Measurements from ENCODE around the gene ENOX1.
A peak's percentile ranks its signal among the peaks of the same experiment; 100 is the strongest.
"Not testable (repeated sequence)": the region's sequence is repeated elsewhere in the genome, so short reads cannot be mapped to it uniquely, and the experiment has no call there.

Gene ENOX1

DNA sequence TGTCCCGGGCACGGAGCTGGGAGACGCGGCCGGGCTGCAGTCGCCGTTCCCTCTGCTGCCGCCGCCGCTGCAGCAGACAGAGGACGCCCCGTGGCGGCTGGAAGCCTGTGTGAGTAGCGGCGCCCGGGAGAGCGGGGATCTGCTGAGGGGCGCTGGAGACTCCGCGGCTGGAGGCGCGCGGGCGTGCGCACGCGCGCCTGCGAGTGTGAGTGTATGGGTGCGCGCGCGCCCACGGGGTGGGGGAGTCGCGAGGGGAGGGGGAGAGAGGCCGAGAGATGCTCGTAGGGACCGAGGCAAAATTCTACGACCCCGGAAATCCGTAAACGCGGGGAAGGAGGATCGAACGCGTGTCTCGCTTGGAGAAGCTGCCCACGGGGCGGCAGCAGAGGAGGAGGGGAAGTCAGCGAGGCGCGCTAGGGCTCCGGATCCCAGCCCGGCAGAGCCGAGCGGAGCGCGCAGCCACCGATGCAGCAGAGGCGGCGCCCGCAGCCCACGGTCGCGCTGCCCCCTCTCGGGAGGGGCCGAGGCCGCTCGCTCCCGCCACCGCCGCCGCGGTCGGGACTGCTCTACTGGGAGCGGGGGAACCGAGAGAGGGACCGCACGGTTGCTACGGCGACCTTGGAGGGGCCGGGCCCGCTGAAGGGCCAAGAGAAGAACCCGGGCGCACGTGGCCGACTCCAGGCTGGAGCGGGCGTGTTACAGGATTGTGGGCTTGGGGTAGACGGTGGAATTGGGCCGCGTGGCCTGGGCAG lies at the start of gene ENOX1:
TSS of gene ENOX1 (minus strand) at position 207 of the 752 bp plus-strand sequence.
- DNase-seq = peak; percentile 76 to 98 (median 84)
- intact Hi-C loops (cut with DNase I) = loop anchor here (2.0 to 10.0 kb wide), 4 partner anchors 88 to 700 kb away; no protein-coding TSS in a partner anchor

DNA sequence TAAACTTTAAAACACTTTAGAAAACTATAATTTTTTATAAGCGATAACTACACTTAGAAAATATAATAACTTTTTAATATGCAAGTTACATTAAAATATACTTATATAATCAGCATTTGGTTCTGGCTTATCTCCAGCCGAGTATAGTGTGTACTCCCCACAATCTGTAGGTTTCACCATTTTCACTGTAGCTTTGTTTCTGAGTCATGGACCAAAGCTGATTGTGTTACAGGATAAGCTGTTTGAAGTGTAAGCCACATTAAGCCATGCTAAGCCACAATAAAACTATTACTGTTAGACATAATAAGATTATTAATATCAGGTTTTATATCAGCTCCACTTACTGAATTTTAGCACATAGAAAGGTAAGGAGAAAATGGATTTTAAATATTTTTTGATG lies 48.9 kb upstream of the ENOX1 start:
- intact Hi-C loops (cut with DNase I) = no loop called here
- no peak for DNase-seq

DNA sequence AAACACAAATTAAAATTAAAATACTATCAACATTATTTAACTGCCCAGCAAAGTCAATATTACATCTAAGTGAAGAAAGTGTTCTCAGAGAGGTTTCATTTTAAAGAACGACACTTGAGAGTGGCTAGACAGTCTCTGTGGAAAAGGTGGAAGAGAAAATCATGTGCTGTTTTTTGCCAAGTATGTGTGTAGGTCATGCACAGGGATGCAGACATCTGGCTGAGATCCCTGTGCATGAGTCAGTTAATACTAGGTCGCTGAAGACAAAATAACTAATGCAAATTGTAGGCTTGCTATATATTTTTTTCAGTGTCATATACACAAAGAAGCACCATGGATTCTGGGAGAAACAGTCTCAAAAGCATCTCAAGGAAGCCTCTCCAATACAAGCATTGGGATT lies 44.3 kb upstream of the ENOX1 start:
- intact Hi-C loops (cut with DNase I) = no loop called here

DNA sequence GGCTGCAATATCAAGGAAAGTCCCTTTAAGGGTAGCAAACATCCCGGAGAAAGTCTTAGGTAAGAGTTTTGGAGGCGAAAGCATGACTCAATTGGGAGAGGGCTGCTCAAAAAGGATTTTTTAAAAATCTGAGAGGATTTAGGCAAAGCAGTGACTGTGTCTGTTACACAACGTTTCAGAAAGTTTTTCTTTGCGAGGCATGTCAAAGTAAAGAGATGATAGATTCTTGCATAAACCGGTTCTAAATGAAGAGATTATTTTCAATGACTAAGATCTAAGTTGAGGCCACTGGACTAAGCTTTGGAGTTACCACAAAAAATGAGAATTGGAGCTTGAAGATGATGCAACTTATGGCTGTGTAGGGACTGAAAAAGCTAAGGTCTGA lies 43.7 kb upstream of the ENOX1 start:
- intact Hi-C loops (cut with DNase I) = no loop called here
- no peak for DNase-seq

More for the DNA sequence above, 44.3 kb upstream of the ENOX1 start:
- DNase-seq = no peak

DNA sequence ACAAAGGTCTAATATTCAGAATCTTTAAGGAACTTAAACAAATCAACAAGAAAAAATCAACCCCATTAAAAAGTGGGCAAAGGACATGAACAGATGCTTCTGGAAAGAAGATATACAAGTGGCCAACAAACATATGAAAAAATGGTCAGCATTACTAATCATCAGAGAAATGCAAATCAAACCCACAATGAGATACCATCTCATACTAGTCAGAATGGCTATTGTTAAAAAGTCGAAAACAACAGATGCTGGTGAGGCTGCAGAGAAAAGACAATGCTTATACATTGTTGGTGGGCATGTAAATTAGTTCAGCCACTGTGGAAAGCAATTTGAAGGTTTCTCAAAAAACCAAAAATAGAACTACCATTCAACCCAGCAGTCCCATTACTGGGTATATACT lies 37.9 kb upstream of the ENOX1 start:
- intact Hi-C loops (cut with DNase I) = loop anchor here (5.0 kb wide), 1 partner anchor 43 kb away; no protein-coding TSS in a partner anchor
- not testable (repeated sequence) for DNase-seq

DNA sequence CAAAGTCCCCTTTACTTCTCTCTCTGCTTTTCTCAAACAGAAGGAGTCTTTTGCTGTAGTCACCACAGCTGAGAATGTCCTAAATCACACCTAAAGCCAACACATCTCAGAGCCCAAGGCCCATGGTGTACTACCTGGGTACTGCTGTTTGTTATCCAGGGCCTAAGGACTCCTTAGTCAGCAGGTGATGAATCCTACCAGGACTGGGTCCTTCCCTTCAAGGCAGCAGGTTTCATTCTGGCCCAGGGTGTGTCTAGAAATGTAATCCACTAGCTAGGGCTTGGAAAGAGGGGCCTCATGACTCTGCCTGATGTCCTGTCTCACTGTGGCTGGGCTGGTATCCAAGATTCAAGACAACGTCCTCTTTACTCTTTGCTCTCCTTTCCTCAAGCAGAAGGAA lies 36.2 kb upstream of the ENOX1 start:
- DNase-seq = no peak
- intact Hi-C loops (cut with DNase I) = no loop called here

DNA sequence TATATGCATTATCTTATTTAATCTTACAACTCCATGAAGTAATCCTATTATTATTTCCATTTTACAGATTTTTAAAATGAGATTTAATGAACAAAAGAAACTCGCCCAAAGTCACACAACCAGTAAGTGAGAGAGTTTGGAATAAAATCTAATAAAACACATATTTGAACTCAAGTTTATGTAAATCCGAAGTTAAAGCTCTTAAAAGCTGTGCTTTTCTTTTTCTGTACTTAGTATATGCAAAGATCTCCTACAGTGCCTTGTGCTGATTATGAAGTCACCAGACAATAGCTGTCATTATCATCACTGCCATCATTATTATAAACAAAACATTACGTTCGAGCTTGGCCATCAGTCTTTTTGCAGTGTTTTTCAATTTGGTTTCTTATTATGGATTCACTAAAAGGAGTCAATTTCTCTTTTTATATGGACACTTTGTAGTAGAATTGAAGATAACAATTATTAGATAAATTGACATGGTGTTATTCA lies 29.7 kb upstream of the ENOX1 start:
- intact Hi-C loops (cut with DNase I) = no loop called here
- no peak for DNase-seq

DNA sequence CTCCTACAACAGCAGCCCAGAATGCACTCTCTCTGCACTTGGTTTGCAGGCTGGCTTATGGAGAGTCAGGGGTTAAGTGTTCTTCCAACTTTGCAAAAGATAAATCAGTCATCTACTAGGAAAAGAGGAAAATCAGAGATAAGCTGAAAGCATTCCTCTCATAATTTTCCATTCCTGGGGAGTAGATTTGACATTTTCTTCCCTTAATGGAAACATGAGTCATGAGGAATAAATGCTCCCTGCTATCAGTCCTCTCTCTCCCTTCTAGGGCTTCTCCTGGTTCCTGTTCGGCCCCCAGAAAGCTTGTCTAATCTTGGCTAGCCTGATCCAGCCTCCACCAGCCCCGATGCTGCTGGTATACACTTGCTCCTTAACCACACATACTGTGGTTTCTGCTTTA lies 28.4 kb upstream of the ENOX1 start:
- intact Hi-C loops (cut with DNase I) = no loop called here
- DNase-seq = no peak

DNA sequence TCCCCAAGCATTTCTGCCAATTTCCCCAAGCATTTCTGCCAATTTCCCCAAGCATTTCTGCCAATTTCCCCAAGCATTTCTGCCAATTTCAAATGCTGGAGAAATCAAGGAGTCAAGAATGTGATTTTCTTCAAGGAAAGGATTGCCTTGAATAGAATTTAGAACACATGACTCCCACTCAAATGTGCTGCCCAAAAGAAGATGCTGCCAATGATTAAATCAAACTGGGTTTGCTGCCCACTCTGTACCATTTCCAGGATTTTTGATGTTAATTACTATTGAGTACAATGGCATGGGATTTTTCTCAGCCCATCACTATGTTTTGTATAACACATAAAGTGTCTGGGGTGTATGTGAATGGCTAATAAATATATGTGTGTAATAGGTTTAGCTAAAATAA lies 21.9 kb upstream of the ENOX1 start:
- no peak for DNase-seq
- intact Hi-C loops (cut with DNase I) = loop anchor here (10.0 kb wide), 2 partner anchors 844 to 1214 kb away; no protein-coding TSS in a partner anchor

DNA sequence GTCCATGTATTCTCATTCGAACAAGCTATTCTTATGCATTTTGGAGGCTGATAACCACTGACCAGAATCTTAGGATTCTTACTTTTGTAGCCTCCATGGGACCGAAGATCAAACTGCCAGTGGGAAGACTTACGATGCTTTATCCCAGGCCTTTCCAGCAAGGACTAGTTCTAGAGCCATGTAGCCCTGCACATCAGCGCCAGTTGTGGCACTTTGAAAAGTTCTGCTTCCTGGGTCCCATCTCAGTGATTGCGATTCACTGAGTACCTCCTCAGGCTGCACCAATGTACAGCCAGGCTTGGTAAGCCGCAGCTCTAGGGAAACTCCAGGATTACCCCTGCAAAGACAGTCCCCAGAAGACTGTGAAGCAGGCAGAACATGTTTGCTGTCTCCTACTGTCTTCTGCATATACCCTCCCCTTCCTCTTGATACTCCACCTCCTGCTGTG lies 18.9 kb upstream of the ENOX1 start:
- intact Hi-C loops (cut with DNase I) = loop anchor here (10.0 kb wide), 2 partner anchors 841 to 1211 kb away; no protein-coding TSS in a partner anchor
- DNase-seq = no peak

DNA sequence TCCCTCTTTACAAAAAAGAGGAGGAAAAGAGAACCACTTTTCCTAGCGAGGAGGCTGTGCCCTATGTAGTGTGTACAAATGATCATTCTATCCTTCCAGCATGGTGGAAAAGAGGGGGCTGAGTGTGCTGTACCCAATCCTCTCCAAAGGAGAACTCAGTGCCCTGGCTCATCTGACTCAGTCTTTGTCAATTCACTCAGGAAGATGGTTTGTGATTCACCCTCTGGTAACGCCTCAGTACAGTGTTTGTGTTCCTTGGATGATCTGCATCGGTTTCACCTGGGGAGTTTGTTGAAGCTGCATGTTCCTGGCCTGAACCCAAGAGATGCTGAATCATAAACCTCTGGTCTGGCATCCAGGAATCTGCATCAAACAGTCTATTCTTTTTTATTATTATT lies 18.3 kb upstream of the ENOX1 start:
- DNase-seq = peak in 1 of 10 donors; percentile 38
- intact Hi-C loops (cut with DNase I) = loop anchor here (10.0 kb wide), 2 partner anchors 840 to 1210 kb away; no protein-coding TSS in a partner anchor

DNA sequence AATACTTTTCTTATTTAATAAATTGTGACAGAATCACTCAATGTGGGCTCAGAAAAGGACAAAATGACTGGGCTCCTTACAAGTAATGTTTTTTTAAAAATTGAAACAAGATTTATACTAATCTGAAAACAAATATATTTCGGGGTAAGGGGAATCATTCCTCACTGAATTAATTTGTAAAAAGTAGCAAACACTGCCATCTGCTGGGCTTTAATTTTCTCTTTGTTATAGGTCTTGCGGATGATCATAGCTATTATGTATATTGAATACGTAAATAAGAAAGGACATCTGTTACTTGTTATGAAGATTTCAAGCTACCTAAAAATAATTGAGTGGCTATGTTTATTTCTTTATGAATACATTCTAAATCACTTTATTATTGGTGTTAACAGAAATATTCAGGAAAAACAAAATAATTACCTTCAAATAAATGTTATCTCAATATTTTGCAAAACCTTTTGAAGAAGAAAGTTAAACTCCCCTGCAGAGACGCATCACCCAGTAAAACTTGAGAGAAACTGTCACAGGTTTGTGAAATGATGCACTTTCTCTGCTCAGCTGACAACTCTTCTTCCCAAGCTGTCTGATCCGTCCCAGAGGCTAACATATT lies 17.8 kb upstream of the ENOX1 start:
- DNase-seq = no peak
- intact Hi-C loops (cut with DNase I) = loop anchor here (5.0 to 10.0 kb wide), 3 partner anchors 717 to 1210 kb away; no protein-coding TSS in a partner anchor

DNA sequence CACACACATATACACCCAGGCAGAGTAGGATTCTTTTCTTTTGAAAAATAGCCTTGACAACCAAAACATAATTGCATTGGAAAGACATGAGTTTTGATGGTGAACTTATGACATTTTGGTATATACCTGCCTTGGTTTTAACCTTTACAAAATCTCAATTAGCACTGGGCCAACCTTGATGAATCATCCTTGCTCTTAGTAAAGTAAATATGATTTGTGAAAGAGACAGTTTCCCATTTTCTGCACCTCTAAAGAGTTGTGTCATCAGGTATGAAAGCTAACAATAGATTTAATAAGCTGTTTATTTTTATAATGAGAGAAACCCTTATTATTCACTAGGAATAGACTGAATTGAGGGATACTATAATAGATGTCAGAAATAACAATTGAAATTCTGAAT lies 15.7 kb upstream of the ENOX1 start:
- intact Hi-C loops (cut with DNase I) = loop anchor here (5.0 to 10.0 kb wide), 3 partner anchors 715 to 1208 kb away; no protein-coding TSS in a partner anchor

DNA sequence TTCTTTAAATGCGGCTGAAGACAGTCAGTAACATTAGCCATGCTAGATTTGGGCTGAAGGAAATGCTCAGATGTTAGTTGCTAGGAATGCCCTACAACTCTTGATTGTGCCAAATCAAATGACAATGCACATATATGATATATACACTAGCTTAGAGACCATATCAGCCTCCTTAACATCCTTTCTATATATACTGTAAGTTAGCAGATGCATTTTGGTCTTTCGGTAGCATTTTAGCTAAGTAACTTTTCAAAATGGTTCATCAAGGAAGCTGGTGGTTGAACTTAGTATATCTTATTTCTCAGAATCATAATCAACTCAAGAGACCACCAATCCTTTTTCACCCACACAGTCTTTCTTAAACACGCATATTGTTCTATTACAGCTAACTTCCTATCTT lies 14.1 kb upstream of the ENOX1 start:
- DNase-seq = no peak
- intact Hi-C loops (cut with DNase I) = loop anchor here (5.0 to 10.0 kb wide), 3 partner anchors 714 to 1206 kb away; no protein-coding TSS in a partner anchor

More for the DNA sequence above, 15.7 kb upstream of the ENOX1 start:
- no peak for DNase-seq

DNA sequence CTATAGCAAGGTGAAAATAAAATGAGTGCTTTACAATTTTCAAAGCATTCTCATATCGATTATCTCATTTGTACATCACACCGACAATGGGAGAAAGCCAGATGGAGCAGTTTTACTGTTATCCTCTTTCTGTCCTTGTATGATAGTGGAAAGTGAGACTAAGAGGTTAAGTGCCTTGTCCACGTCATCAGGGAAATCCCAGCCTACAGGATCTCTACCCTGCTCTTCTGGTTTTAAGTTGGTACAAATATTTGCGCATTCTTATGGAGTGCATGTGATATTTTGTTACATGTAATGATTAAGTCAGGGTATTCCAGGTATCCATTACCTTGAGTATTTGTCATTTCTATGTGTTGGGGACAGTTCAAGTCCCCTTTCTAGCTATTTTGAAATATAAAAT lies 12.4 kb upstream of the ENOX1 start:
- intact Hi-C loops (cut with DNase I) = no loop called here
- DNase-seq = no peak

DNA sequence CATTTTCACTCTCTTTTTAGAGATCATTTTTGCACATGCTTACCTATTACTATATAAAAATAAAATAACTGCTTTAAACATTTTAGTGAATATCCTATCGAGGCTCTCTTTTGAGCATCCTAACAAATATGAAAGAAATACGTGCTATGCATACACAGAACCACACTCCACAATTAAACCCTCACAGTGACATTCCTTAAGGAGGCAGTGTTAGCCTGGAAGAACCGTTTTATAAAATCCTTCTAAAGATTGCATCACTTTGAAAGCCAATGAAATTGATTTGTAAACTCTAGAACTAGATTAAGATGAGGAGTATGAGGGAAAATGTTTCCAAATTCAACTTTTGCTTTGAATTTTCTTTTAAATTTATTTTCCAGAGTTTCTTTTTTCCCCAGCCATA lies 11.1 kb upstream of the ENOX1 start:
- intact Hi-C loops (cut with DNase I) = no loop called here
- no peak for DNase-seq

DNA sequence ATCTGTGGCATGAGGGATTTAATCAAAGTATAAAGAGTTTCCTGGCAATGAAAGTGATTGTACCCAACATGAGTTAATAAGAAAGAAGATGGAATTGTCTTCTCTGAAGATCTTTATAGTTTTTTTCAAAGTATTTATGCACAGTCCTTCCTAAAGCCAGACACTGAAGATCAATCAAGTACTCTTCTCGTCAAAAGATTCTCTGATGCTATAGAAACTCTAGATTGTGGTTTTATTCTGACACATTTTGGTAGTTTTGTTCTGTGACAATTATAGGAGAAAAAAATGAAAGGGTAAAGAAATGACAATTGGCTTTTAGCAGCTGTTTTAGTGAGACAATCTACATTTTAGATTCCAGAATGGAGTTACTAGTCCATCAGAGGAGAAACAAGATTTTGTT lies 10.4 kb upstream of the ENOX1 start:
- intact Hi-C loops (cut with DNase I) = no loop called here

DNA sequence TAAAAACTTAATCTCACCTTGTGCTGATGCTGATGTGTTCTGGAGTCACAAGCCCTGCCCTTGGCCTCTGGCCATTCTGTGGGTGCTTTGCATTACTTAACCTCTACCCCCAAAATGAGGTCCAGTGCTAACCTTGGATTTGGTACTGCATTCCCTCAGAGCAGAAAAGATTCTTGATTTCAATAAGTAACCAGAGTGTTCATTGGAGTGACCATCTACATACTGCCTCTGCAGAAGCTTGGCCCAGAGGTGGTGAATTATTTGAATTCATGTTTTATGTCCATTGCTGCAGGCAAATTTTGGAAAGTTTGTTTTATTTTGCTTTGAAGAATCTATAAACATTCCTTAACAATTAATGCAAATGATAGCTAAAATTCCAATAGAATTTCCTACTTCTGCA lies 7.6 kb upstream of the ENOX1 start:
- DNase-seq = no peak
- intact Hi-C loops (cut with DNase I) = no loop called here

More for the DNA sequence above, 10.4 kb upstream of the ENOX1 start:
- DNase-seq = no peak

DNA sequence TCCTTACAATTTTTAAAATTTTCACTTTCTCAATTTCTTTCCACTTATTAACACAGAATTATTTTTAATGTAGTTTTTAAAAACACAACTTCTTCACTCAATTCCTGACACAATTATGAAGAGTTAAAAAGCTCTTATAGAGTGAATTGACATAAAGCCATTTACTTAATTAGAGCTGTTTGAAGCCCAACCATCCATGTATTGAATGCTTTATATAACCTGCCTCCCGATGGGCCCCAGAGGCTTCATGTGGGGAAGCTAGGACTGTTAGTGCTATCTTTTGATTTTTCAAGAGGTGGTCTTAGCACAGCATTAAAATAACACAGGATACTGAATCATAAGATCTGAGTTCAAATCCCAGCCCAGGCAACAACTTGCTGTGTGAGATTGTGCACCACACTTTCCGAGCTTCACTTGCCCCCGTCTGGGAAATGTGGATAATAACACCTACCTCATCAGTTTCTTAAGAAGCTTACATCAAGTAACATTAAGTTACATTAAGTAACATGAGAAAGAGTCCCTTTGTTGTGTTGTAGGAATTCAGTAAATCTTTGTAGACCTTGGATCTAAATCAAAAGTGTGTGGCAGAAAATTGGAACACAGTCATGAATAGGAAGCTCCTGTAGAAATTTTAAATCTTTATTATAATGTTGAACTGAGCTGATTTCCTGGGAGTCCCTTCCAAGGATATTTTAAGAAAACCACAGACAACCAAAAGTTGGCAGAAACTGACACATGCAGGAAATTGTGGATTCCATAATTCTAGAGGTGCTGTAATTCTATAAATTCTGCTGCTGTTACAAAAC lies 5.5 kb upstream of the ENOX1 start:
- no peak for DNase-seq
- intact Hi-C loops (cut with DNase I) = no loop called here

DNA sequence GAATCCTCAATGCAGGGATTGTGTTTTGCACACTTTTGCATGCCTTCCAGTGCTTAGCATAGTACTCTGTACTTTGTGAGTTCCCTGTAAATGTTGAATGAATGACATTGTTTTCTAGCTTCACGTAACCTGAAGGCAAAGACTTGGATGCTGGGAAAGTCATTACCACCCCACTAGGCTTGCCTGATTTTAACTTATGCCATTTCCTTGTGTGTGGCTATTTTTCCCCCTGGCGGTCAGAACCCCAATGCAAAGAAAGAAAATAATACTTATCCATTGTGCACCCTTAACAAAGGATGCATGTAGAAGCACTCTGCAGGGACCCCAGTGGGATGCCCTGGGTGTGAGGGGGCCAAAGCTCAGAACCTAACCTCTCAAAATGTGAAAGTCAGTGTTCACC lies 1.2 kb upstream of the ENOX1 start:
- peak in 2 of 10 donors; percentile 25 to 32 for DNase-seq
- intact Hi-C loops (cut with DNase I) = loop anchor here (2.0 to 10.0 kb wide), 4 partner anchors 87 to 701 kb away; no protein-coding TSS in a partner anchor

Data from posterior cingulate gyrus (tissue), 11 donors.